ENCODE data around the gene COL2A1. TPM values are rescaled to one million over a fixed set of nuclear protein-coding genes. Genes with fewer than 3 reads are reported as not detected.

Gene COL2A1
- total RNA-seq, 4 donors from 2014 or later, result not detected

DNA sequence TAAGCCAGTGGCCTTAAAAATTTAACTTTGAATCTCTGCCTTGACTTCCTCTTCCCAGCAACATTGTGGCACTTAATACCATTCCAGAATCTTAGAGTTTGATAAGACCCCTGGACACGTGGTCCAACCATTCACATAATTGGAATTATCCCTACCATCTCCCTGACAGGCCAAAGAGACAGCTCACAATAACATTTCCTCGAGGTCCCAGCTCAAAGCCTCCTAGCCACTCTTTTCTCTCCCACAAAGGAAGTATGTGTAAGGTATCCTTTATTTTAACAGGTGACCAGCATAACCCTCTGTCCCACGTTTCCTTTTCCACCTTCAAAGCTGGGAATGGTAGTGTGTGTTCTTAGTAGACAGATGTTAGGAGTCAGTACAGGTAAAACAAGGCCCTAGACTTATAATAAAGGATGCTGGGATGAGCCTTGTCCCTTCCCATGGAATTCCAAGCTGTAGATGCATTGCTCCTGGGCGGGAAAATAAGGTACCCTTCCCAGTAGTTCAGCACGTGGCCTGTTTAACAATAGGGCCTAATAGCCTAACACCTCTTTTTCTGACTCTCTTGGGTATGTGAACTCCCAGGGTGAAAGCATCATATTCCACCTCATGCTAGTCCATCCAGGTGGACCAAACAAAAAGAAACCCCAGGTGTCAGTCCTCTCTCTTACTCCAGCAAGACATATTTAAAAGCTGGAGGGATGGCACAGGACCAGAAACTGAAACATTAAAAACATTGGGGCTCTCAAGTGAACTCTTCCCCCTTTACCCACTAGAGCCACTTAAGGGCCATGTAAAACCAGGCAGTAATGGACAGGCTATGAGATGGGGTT, 37.5 kb upstream of the COL2A1 start:
- no peak for DNase-seq
- H3K4me1 ChIP-seq, result no peaks in the 10 kb centered on the region
- no peaks in the 10 kb centered on the region for H3K9me3 ChIP-seq
- intact Hi-C loops (cut with DNase I), result no loop called here
- peaks cover 0 to 41% (median 8%) of the 10 kb centered on the region in 3 donors for H3K36me3 ChIP-seq
- H3K27ac ChIP-seq, result no peak overlapping the region
- TF ChIP-seq, protein P1, sequence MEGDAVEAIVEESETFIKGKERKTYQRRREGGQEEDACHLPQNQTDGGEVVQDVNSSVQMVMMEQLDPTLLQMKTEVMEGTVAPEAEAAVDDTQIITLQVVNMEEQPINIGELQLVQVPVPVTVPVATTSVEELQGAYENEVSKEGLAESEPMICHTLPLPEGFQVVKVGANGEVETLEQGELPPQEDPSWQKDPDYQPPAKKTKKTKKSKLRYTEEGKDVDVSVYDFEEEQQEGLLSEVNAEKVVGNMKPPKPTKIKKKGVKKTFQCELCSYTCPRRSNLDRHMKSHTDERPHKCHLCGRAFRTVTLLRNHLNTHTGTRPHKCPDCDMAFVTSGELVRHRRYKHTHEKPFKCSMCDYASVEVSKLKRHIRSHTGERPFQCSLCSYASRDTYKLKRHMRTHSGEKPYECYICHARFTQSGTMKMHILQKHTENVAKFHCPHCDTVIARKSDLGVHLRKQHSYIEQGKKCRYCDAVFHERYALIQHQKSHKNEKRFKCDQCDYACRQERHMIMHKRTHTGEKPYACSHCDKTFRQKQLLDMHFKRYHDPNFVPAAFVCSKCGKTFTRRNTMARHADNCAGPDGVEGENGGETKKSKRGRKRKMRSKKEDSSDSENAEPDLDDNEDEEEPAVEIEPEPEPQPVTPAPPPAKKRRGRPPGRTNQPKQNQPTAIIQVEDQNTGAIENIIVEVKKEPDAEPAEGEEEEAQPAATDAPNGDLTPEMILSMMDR (IDR thresholded peaks at IDR 0.05), result no peak
- no peak for TF ChIP-seq POLR2A (IDR thresholded peaks at IDR 0.05)
- H3K27me3 ChIP-seq, result no peaks in the 10 kb centered on the region
- no peak overlapping the region for H3K4me3 ChIP-seq
- 84% methylated on average over 4 to 5 of the region's 5 CpGs for WGBS, 2 donors

DNA sequence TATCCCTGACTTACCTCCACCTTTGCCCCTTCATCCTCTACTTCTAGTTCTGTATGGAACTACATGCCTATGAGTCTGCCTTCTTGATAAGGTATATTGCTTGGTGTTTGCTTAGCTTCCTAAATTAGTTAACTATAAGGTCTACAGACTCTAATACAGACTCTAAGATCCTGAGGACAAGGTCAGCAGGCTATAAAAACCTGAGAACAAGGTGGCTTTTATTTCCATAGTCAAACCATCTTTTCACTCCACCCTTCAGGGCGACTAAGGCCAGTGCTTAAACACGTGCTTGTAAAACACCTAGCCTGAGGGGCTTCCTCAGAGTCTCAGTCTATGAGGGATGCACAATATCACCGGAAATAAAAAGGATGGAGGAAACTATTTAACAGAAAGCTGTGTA, 36.1 kb upstream of the COL2A1 start:
- H3K27ac ChIP-seq, result no peak overlapping the region

DNA sequence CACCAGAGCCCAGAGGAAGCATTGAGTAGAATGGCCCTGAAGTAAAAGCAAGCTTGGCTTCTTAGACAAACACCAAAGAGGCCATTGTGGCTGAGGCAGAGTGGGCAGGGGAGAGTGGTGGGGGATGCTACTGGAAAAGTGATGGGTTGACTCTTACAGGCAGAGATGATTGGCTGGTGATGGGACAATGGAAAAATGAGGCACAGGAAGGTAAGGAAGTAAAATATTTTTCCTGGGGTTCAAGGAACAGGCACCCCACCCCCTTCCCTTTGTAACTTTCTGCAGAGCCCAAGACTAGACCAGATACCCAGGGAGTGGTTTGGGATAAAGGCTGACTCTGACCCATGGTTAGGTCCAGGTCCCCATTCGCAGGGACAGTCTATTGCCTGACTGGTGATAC, 34.9 kb upstream of the COL2A1 start:
- intact Hi-C loops (cut with DNase I), result no loop called here
- DNase-seq, result no peak
- no peaks in the 10 kb centered on the region for H3K9me3 ChIP-seq
- TF ChIP-seq, protein P1 (IDR thresholded peaks at IDR 0.05), result no peak
- no peak for TF ChIP-seq POLR2A (IDR thresholded peaks at IDR 0.05)
- WGBS, 2 donors, result 67 to 91% methylated on average over 1 of the region's 1 CpG
- no peaks in the 10 kb centered on the region for H3K4me1 ChIP-seq
- H3K27ac ChIP-seq, result no peak overlapping the region
- H3K27me3 ChIP-seq, result no peaks in the 10 kb centered on the region
- H3K4me3 ChIP-seq, result no peak overlapping the region
- H3K36me3 ChIP-seq, result peaks cover 0 to 15% (median 0%) of the 10 kb centered on the region in 3 donors

More for the DNA sequence above, 36.1 kb upstream of the COL2A1 start:
- TF ChIP-seq, protein P1 (IDR thresholded peaks at IDR 0.05), result no peak
- TF ChIP-seq POLR2A (IDR thresholded peaks at IDR 0.05), result no peak
- peaks cover 0 to 27% (median 7%) of the 10 kb centered on the region in 3 donors for H3K36me3 ChIP-seq
- no peaks in the 10 kb centered on the region for H3K27me3 ChIP-seq
- no peak overlapping the region for H3K4me3 ChIP-seq
- no peak for DNase-seq
- WGBS, 2 donors, result 71 to 82% methylated on average over 3 of the region's 3 CpGs
- intact Hi-C loops (cut with DNase I), result no loop called here
- H3K9me3 ChIP-seq, result no peaks in the 10 kb centered on the region
- no peaks in the 10 kb centered on the region for H3K4me1 ChIP-seq

DNA sequence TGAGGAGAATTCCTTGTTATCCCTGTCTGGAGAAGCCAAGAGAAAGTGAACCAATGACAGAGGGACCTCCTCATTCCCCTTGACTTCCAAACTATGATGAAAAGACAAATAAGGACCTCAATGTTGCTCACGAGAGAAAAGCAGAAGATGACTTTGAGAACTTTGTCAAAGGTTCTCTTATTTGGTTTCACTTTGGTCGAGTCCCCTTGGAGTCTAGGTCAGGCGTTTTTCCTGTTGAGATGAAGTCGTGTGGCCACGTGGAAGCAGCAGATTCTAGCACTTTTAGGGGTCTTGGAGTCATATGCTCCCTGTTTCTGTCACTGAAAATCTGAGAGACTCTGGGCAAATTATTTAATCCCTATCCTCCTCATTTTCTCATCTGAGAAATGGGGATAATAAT, 33.8 kb upstream of the COL2A1 start:
- TF ChIP-seq, protein P1 (IDR thresholded peaks at IDR 0.05), result no peak
- no peak for TF ChIP-seq POLR2A (IDR thresholded peaks at IDR 0.05)
- Histone ChIP-seq H3K4me1 (no peaks in the 10 kb centered on the region), H3K27me3 (no peaks in the 10 kb centered on the region), H3K4me3 (no peak overlapping the region), H3K36me3 (peaks cover 0 to 4% (median 0%) of the 10 kb centered on the region in 3 donors), H3K27ac (no peak overlapping the region), H3K9me3 (no peaks in the 10 kb centered on the region)
- whole genome bisulfite sequencing, 2 donors, result 64 to 82% methylated on average over 5 of the region's 5 CpGs
- DNase-seq, result no peak
- intact Hi-C loops (cut with DNase I), result no loop called here

DNA sequence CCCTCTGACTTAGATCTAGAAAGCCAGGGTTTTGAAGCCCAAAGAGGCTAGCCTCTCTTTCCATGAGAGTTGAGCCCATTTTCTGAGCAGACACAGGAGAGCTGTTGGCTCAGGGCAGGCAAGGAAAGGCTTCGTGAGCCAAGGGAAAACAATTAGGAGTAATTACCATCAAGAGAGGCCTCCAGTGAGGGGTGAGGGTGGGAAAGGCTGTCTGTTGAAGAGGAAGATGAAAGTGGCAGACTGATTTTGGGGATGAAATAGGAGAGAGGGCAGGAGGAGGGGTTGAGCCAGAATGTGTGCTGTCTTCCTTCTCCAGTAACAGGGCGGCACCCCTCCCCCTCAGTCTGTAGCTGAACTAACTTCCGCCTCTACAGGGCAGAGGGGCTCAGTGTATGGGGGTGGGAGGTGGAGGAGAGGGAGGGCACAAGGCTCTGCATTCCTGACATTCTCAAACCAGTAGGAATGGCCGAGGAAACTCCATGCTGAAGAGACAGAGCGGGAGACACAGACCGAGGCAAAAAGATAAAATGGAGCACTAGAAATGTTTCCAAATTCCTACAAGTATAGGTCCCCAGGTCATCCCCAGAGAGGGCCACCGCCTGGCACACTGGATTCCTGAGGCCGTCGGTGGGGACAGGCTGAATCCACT, 33.1 kb upstream of the COL2A1 start:
- no peak overlapping the region for H3K4me3 ChIP-seq
- DNase-seq, result no peak
- 52 to 55% methylated on average over 6 to 9 of the region's 9 CpGs for WGBS, 2 donors
- no peak overlapping the region for H3K27ac ChIP-seq
- no peaks in the 10 kb centered on the region for H3K27me3 ChIP-seq
- H3K9me3 ChIP-seq, result no peaks in the 10 kb centered on the region
- no peaks in the 10 kb centered on the region for H3K4me1 ChIP-seq
- no peak for TF ChIP-seq POLR2A (IDR thresholded peaks at IDR 0.05)
- TF ChIP-seq, protein P1 (IDR thresholded peaks at IDR 0.05), result no peak
- intact Hi-C loops (cut with DNase I), result no loop called here
- no peaks in the 10 kb centered on the region for H3K36me3 ChIP-seq
